B cell (primary cell): ENCODE data around the gene TTLL11. TPM values are rescaled to one million over a fixed set of nuclear protein-coding genes. Genes with fewer than 3 reads are reported as not detected.

ENCODE experiments used
- ATAC-seq: fragments of 200-7000 bp; cut with Tn5 transposase; one replicate; pipeline ENCODE4 v1.10.0; 2021; ENCODE audit warnings: low read depth, mild to moderate bottlenecking, moderate number of reproducible peaks, moderate library complexity
- CTCF ChIA-PET: fragments of 350-600 bp; sonication (Branson Sonifier 250); formaldehyde crosslinking; loops from one replicate; lab custom pipeline; 2021; ENCODE audit warnings: antibody characterized with exemption, inconsistent platforms; lab: Charles Lee
- POLR2A ChIA-PET: fragments of 350-600 bp; sonication (Branson Sonifier 250); formaldehyde crosslinking; loops from one replicate; lab custom pipeline; 2021; ENCODE audit warnings: antibody characterized with exemption; lab: Charles Lee
- DNase-seq: peaks from one replicate; pipeline ENCODE4 v3.0.0; 2013
- H2AFZ ChIP-seq: 2 replicates; pipeline ENCODE4 v1.6.1; 2012; ENCODE audit warnings: mild to moderate bottlenecking, low read depth, low read length; ENCODE audit not compliant: insufficient read depth, poor library complexity, severe bottlenecking
- H3K27ac ChIP-seq, 2 donors: 1 replicate in 1 of 2; 2 replicates in 1 of 2; pipeline ENCODE4 v1.5.1; 2012 to 2013; ENCODE audit warnings: low read length in 2 of 2, mild to moderate bottlenecking in 2 of 2, moderate library complexity in 1 of 2
- H3K27me3 ChIP-seq, 4 experiments: fragments of 200-600 bp in 1 of 4; sonication (generic) in 1 of 4; replicated peaks in 1 of 4; 1 replicate in 2 of 4; 2 replicates in 2 of 4; pipeline versions ENCODE4 v1.6.1 to v1.7.0; 2013 to 2016; ENCODE audit warnings: low read length in 3 of 4, mild to moderate bottlenecking in 2 of 4, mixed read lengths in 1 of 4, moderate library complexity in 1 of 4; ENCODE audit not compliant: insufficient read depth in 4 of 4, control insufficient read depth in 3 of 4; ENCODE audit errors: control extremely low read depth in 1 of 4
- H3K36me3 ChIP-seq, 2 experiments: replicated peaks in 1 of 2; 1 replicate in 1 of 2; 2 replicates in 1 of 2; pipeline versions ENCODE4 v1.6.1 to v1.7.1; 2013; ENCODE audit warnings: low read length in 1 of 2; ENCODE audit not compliant: insufficient read depth in 2 of 2, control insufficient read depth in 1 of 2; ENCODE audit errors: control extremely low read depth in 1 of 2, extremely low read depth in 1 of 2
- H3K4me1 ChIP-seq, 2 donors: fragments of 200-600 bp in 1 of 2; sonication (generic) in 1 of 2; 1 replicate in 1 of 2; 2 replicates in 1 of 2; pipeline versions ENCODE4 v1.5.1 to v1.6.1; 2013 to 2017; ENCODE audit warnings: low read length in 2 of 2; ENCODE audit not compliant: control insufficient read depth in 2 of 2, insufficient read depth in 2 of 2
- H3K4me2 ChIP-seq: replicated peaks from 2 replicates; pipeline ENCODE3; 2012; ENCODE audit warnings: mild to moderate bottlenecking, low read depth, low read length; ENCODE audit not compliant: poor library complexity, severe bottlenecking
- H3K4me3 ChIP-seq, 5 experiments: fragments of 200-600 bp in 1 of 5; sonication (generic) in 1 of 5; 1 replicate in 3 of 5; 2 replicates in 2 of 5; pipeline versions ENCODE4 v1.5.1 to v1.7.0; 2011 to 2016; ENCODE audit warnings: low read length in 4 of 5, mild to moderate bottlenecking in 4 of 5, low read depth in 2 of 5, control low read depth in 1 of 5, moderate library complexity in 1 of 5; ENCODE audit not compliant: insufficient read depth in 1 of 5; ENCODE audit errors: control extremely low read depth in 1 of 5, extremely low read depth in 1 of 5
- H3K79me2 ChIP-seq: fragments of 200-600 bp; sonication (generic); one replicate; pipeline ENCODE4 v1.6.0; 2016; ENCODE audit warnings: low read length; ENCODE audit not compliant: control insufficient read depth, insufficient read depth
- H3K9ac ChIP-seq: fragments of 200-600 bp; sonication (generic); 2 replicates; pipeline ENCODE4 v1.6.1; 2017; ENCODE audit warnings: mild to moderate bottlenecking, low read length, moderate library complexity
- H3K9me3 ChIP-seq, 3 donors: one replicate each; pipeline versions ENCODE4 v1.6.1 to v1.7.1; 2013; ENCODE audit warnings: low read length in 2 of 3; ENCODE audit not compliant: control insufficient read depth in 2 of 3, insufficient read depth in 1 of 3; ENCODE audit errors: control extremely low read depth in 1 of 3
- H4K20me1 ChIP-seq: 2 replicates; pipeline ENCODE4 v1.6.0; 2012; ENCODE audit warnings: mild to moderate bottlenecking, low read length; ENCODE audit not compliant: insufficient read depth, control insufficient read depth, poor library complexity, severe bottlenecking
- H3K27ac Mint-ChIP-seq: one replicate; pipeline ENCODE4 v1.8.0; 2021; ENCODE audit warnings: mixed read lengths
- H3K27me3 Mint-ChIP-seq: one replicate; pipeline ENCODE4 v1.8.0; 2021; ENCODE audit warnings: mixed read lengths
- H3K4me1 Mint-ChIP-seq: one replicate; pipeline ENCODE4 v1.8.0; 2021; ENCODE audit warnings: mixed read lengths
- H3K4me3 Mint-ChIP-seq: one replicate; pipeline ENCODE4 v1.8.0; 2021; ENCODE audit warnings: mixed read lengths
- H3K9me3 Mint-ChIP-seq: one replicate; pipeline ENCODE4 v1.8.0; 2022; ENCODE audit warnings: mixed read lengths; ENCODE audit not compliant: insufficient read depth
- EZH2 ChIP-seq: IDR thresholded peaks from 2 replicates; pipeline ENCODE4 v1.6.1; 2012; ENCODE audit warnings: borderline replicate concordance, low read depth, mild to moderate bottlenecking, moderate library complexity, low read length; ENCODE audit not compliant: insufficient read depth, poor library complexity, severe bottlenecking
- WGBS: methylation state at CpG from one replicate; pipeline ENCODE4 v1.1.5; 2013; ENCODE audit warnings: missing lambda C conversion rate; ENCODE audit not compliant: insufficient coverage; 5-methylcytosine and 5-hydroxymethylcytosine counted together
- intact Hi-C: fragments of 100-400 bp; cut with micrococcal nuclease; formaldehyde crosslinking; loops from one replicate; pipeline ENCODE4 v1.10.0; 2022
- polyA plus RNA-seq: library from polyadenylated mRNA; depleted of rRNA; stranded (reverse); fragments of >200 nt; gene quantifications from 2 replicates; pipeline ENCODE4 v1.2.3, GENCODE V29; 2012
- total RNA-seq, 2 donors: library from RNA; stranded (reverse); fragments of 120-200 nt in 1 of 2; gene quantifications; 1 replicate in 1 of 2; 2 replicates in 1 of 2; pipeline versions ENCODE4 v1.2.3 to v1.2.4, GENCODE V29; 2013 to 2022
- TF ChIP-seq, protein P1 (sequence below): fragments of 200-600 bp; IDR thresholded peaks from one replicate; pipeline ENCODE4 v1.8.0; 2022; ENCODE audit warnings: antibody characterized with exemption, mild to moderate bottlenecking

The TTLL11 gene
- total and polyA plus RNA-seq, 2 donors (not counting 1 experiment from before 2014, with no cell fraction given), result 3.6 to 3.8 TPM

- no peak for ATAC-seq
- 100% methylated on average over 9 of the region's 9 CpGs for WGBS
- Histone ChIP-seq H3K36me3 (no peaks in the 10 kb centered on the region), H3K27ac (no peak overlapping the region), H3K27me3 (peaks cover 0 to 2% (median 0%) of the 10 kb centered on the region in 4 experiments), H3K9ac (no peak overlapping the region), H2AFZ (no peak overlapping the region), H3K4me3 (no peak overlapping the region), H4K20me1 (no peaks in the 10 kb centered on the region), H3K4me1 (peaks cover 0 to 6% of the 10 kb centered on the region in 2 donors), H3K79me2 (no peaks in the 10 kb centered on the region), H3K4me2 (no peak overlapping the region), H3K9me3 (no peaks in the 10 kb centered on the region)
- intact Hi-C loops, result no loop called here
- Mint-ChIP-seq H3K27me3 (no peaks in the 10 kb centered on the region), H3K4me3 (no peak overlapping the region), H3K9me3 (no peaks in the 10 kb centered on the region), H3K4me1 (peaks cover 17% of the 10 kb centered on the region), H3K27ac (no peak overlapping the region)
- CTCF ChIA-PET, result no interaction called here
- POLR2A ChIA-PET, result interaction anchor here (0.7 kb wide), 1 partner anchor 54 kb away, joined by 4 read pairs; no protein-coding TSS in a partner anchor
- no peak for TF ChIP-seq EZH2
- TF ChIP-seq, protein P1, sequence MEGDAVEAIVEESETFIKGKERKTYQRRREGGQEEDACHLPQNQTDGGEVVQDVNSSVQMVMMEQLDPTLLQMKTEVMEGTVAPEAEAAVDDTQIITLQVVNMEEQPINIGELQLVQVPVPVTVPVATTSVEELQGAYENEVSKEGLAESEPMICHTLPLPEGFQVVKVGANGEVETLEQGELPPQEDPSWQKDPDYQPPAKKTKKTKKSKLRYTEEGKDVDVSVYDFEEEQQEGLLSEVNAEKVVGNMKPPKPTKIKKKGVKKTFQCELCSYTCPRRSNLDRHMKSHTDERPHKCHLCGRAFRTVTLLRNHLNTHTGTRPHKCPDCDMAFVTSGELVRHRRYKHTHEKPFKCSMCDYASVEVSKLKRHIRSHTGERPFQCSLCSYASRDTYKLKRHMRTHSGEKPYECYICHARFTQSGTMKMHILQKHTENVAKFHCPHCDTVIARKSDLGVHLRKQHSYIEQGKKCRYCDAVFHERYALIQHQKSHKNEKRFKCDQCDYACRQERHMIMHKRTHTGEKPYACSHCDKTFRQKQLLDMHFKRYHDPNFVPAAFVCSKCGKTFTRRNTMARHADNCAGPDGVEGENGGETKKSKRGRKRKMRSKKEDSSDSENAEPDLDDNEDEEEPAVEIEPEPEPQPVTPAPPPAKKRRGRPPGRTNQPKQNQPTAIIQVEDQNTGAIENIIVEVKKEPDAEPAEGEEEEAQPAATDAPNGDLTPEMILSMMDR, result no peak
- no peak for DNase-seq
These were observed 157.4 kb downstream of the TTLL11 start for GRCh38 chr9:121935739-121936138.

DNA sequence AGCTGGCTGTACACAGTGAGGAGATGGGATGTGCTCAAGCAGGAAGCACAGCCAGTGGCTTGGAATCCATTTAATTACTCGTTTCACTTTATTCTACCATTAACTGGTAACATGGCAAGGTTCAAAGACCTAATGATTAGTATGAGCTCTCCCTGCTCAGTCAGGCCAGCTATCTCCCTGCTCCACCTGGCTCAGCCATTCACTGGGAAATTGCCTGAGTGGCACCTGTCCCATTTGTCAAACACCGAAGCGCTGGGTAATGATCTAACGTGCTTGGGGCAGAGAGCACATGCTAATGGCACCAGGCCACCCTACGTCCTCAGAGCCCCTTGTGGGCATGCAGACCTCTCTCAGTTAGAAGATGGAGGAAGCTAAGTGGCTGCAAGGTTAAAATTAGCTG is 162.2 kb downstream of the TTLL11 start:
- 95% methylated on average over 5 of the region's 5 CpGs for WGBS
- Mint-ChIP-seq H3K9me3 (no peaks in the 10 kb centered on the region), H3K27me3 (no peaks in the 10 kb centered on the region), H3K4me3 (no peak overlapping the region), H3K4me1 (no peaks in the 10 kb centered on the region), H3K27ac (no peak overlapping the region)
- Histone ChIP-seq H3K9ac (no peak overlapping the region), H3K4me2 (no peak overlapping the region), H3K9me3 (no peaks in the 10 kb centered on the region), H4K20me1 (no peaks in the 10 kb centered on the region), H3K36me3 (no peaks in the 10 kb centered on the region), H3K27ac (no peak overlapping the region), H3K4me1 (no peaks in the 10 kb centered on the region), H3K4me3 (no peak overlapping the region), H3K79me2 (no peaks in the 10 kb centered on the region), H2AFZ (no peak overlapping the region), H3K27me3 (peaks cover 0 to 2% (median 0%) of the 10 kb centered on the region in 4 experiments)
- ChIA-PET CTCF (no interaction called here), POLR2A (no interaction called here)
- DNase-seq, result no peak
- TF ChIP-seq, protein P1, result no peak
- no peak for TF ChIP-seq EZH2
- intact Hi-C loops, result no loop called here
- ATAC-seq, result no peak
